Trophoblast cell (in vitro differentiated cells and primary cell): ENCODE results near the gene HAS3.
"Not testable (repeated sequence)": the region's sequence is repeated elsewhere in the genome, so short reads cannot be mapped to it uniquely, and the experiment has no call there.

ENCODE experiments used
- DNase-seq, 2 donors: peaks; one replicate each; pipeline ENCODE4 v3.0.0-alpha.2; 2016
- H2AFZ ChIP-seq: 2 replicates; pipeline ENCODE4 v1.6.1; 2013; ENCODE audit warnings: low read length, moderate library complexity, mild to moderate bottlenecking; ENCODE audit not compliant: insufficient read depth, poor library complexity
- H2AK5ac ChIP-seq: 2 replicates; pipeline ENCODE4 v1.6.1; 2013; ENCODE audit warnings: mild to moderate bottlenecking, low read length
- H2BK120ac ChIP-seq: 2 replicates; pipeline ENCODE4 v1.6.1; 2013; ENCODE audit warnings: low read length, mild to moderate bottlenecking, moderate library complexity; ENCODE audit not compliant: insufficient read depth, poor library complexity
- H2BK12ac ChIP-seq: 2 replicates; pipeline ENCODE4 v1.6.1; 2013; ENCODE audit warnings: mild to moderate bottlenecking, low read length, moderate library complexity
- H2BK5ac ChIP-seq: 2 replicates; pipeline ENCODE4 v1.6.1; 2013; ENCODE audit warnings: low read length, low read depth, moderate library complexity, mild to moderate bottlenecking; ENCODE audit not compliant: poor library complexity
- H3K14ac ChIP-seq: 2 replicates; pipeline ENCODE4 v1.6.1; 2013; ENCODE audit warnings: mild to moderate bottlenecking, low read length
- H3K18ac ChIP-seq: 2 replicates; pipeline ENCODE4 v1.6.1; 2013; ENCODE audit warnings: mild to moderate bottlenecking, low read length
- H3K23ac ChIP-seq: 2 replicates; pipeline ENCODE4 v1.6.1; 2013; ENCODE audit warnings: low read length
- H3K27ac ChIP-seq: 2 replicates; pipeline ENCODE4 v1.5.1; 2013; ENCODE audit warnings: low read depth, mild to moderate bottlenecking, inconsistent platforms, low read length, moderate library complexity
- H3K27me3 ChIP-seq: 2 replicates; pipeline ENCODE4 v1.6.1; 2013; ENCODE audit warnings: inconsistent platforms, mild to moderate bottlenecking, low read length, moderate library complexity; ENCODE audit not compliant: insufficient read depth
- H3K36me3 ChIP-seq, 2 experiments: 1 replicate in 1 of 2; 2 replicates in 1 of 2; pipeline ENCODE4 v1.6.1; 2013; ENCODE audit warnings: low read length in 2 of 2, mild to moderate bottlenecking in 2 of 2, moderate library complexity in 1 of 2; ENCODE audit not compliant: insufficient read depth in 2 of 2, control insufficient read depth in 1 of 2
- H3K4ac ChIP-seq: 2 replicates; pipeline ENCODE4 v1.6.1; 2013; ENCODE audit warnings: low read depth, mild to moderate bottlenecking, low read length, moderate library complexity
- H3K4me1 ChIP-seq, 2 experiments: 1 replicate in 1 of 2; 2 replicates in 1 of 2; pipeline ENCODE4 v1.6.1; 2013; ENCODE audit warnings: low read length in 2 of 2, mild to moderate bottlenecking in 2 of 2, moderate library complexity in 1 of 2; ENCODE audit not compliant: insufficient read depth in 2 of 2, control insufficient read depth in 1 of 2
- H3K4me2 ChIP-seq: 2 replicates; pipeline ENCODE4 v1.6.1; 2013; ENCODE audit warnings: inconsistent platforms, mild to moderate bottlenecking, low read length, moderate library complexity
- H3K4me3 ChIP-seq: 2 replicates; pipeline ENCODE4 v1.5.1; 2013; ENCODE audit warnings: mild to moderate bottlenecking, low read depth, low read length, inconsistent platforms
- H3K79me1 ChIP-seq: one replicate; pipeline ENCODE4 v1.6.1; 2013; ENCODE audit warnings: low read length
- H3K79me2 ChIP-seq: 2 replicates; pipeline ENCODE4 v1.6.1; 2013; ENCODE audit warnings: low read length, mild to moderate bottlenecking; ENCODE audit not compliant: control insufficient read depth, insufficient read depth, poor library complexity
- H3K9ac ChIP-seq: 2 replicates; pipeline ENCODE4 v1.6.1; 2013; ENCODE audit warnings: mild to moderate bottlenecking, low read length
- H3K9me3 ChIP-seq: 2 replicates; pipeline ENCODE4 v1.6.1; 2013; ENCODE audit warnings: low read depth, mild to moderate bottlenecking, control low read depth, inconsistent platforms, low read length; ENCODE audit not compliant: insufficient read depth
- H4K12ac ChIP-seq: 2 replicates; pipeline ENCODE4 v1.6.1; 2013; ENCODE audit warnings: low read depth, mild to moderate bottlenecking, low read length, moderate library complexity
- H4K8ac ChIP-seq: 2 replicates; pipeline ENCODE4 v1.6.1; 2013; ENCODE audit warnings: low read depth, mild to moderate bottlenecking, low read length, moderate library complexity
- H4K91ac ChIP-seq: one replicate; pipeline ENCODE4 v1.6.1; 2013; ENCODE audit warnings: low read depth, mild to moderate bottlenecking, low read length, moderate library complexity
- WGBS: extraction: QIAGEN DNeasy Blood & Tissue Kit; methylation state at CpG from one replicate; pipeline ENCODE4 v1.1.7; 2013; ENCODE audit warnings: missing lambda C conversion rate; ENCODE audit not compliant: insufficient read length, insufficient coverage; ENCODE audit errors: extremely low coverage; 5-methylcytosine and 5-hydroxymethylcytosine counted together

The HAS3 gene

GRCh38 chr16:69126801-69127200, 21.3 kb downstream of the HAS3 start:
- H3K9me3 ChIP-seq, H4K91ac ChIP-seq, H3K18ac ChIP-seq, H3K9ac ChIP-seq, H2BK5ac ChIP-seq, H3K27me3 ChIP-seq, H2BK12ac ChIP-seq, H3K14ac ChIP-seq, H2BK120ac ChIP-seq, H3K23ac ChIP-seq, H3K4me3 ChIP-seq, H3K4me1 ChIP-seq, H3K79me1 ChIP-seq, H3K4ac ChIP-seq, H3K79me2 ChIP-seq, H4K8ac ChIP-seq, H3K4me2 ChIP-seq, H2AFZ ChIP-seq, H2AK5ac ChIP-seq, H4K12ac ChIP-seq, H3K27ac ChIP-seq, H3K36me3 ChIP-seq, DNase-seq: not testable (repeated sequence)
- no CpG with 5 or more reads among the region's 10 CpGs for WGBS

DNA sequence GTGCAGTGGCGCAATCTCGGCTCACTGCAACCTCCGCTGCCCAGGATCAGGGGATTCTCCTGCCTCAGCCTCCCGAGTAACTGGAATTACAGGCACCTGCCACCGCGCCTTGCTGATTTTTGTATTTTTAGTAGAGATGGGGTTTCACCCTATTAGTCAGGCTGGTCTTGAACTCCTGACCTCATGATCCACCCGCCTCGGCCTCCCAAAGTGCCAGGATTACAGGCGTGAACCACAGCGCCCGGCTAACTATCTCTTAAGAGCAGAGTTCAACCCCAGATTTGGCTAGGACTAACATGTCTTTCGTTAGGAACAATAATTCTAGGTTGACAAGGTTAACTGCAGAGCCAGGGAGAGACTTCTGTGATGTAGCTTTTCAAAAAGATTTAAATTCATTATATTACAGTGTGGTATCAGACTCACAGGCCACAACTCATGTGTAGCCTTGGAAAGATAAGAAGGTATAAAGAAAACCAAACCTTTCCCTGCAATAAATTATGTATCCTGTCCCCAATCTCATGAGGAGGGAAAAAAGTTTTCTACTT, 22.6 kb downstream of the HAS3 start:
- Histone ChIP-seq H3K4me2 (no peak overlapping the region), H3K23ac (no peak overlapping the region)

GRCh38 chr16:69130461-69130860, 25.0 kb downstream of the HAS3 start:
- Histone ChIP-seq H3K9ac (no peak overlapping the region), H4K91ac (no peak overlapping the region), H2AFZ (no peak overlapping the region), H3K14ac (no peak overlapping the region), H4K8ac (no peak overlapping the region), H4K12ac (no peak overlapping the region), H2BK12ac (no peak overlapping the region), H3K4me1 (no peaks in the 10 kb centered on the region), H3K79me1 (peaks cover 14% of the 10 kb centered on the region), H3K36me3 (peaks cover 4 to 7% of the 10 kb centered on the region in 2 experiments), H3K4me3 (no peak overlapping the region), H3K23ac (peak overlapping the region; percentile 78), H2AK5ac (no peak overlapping the region), H2BK120ac (no peak overlapping the region), H3K27ac (no peak overlapping the region), H3K27me3 (no peaks in the 10 kb centered on the region), H2BK5ac (no peak overlapping the region), H3K18ac (no peak overlapping the region), H3K4ac (peak overlapping the region; percentile 40), H3K9me3 (no peaks in the 10 kb centered on the region), H3K4me2 (no peak overlapping the region), H3K79me2 (peaks cover 21% of the 10 kb centered on the region)
- WGBS = no CpG with 5 or more reads among the region's 6 CpGs
- no peak for DNase-seq

More for the DNA sequence above, 22.6 kb downstream of the HAS3 start:
- H3K4ac ChIP-seq = no peak overlapping the region
- no peaks in the 10 kb centered on the region for H3K9me3 ChIP-seq
- peaks cover 14% of the 10 kb centered on the region for H3K79me1 ChIP-seq
- H3K4me1 ChIP-seq = no peaks in the 10 kb centered on the region
- no peak overlapping the region for H3K4me3 ChIP-seq
- WGBS = no CpG with 5 or more reads among the region's 12 CpGs
- H4K8ac ChIP-seq = no peak overlapping the region
- no peak overlapping the region for H2BK12ac ChIP-seq
- no peak overlapping the region for H2BK120ac ChIP-seq
- no peak overlapping the region for H3K9ac ChIP-seq
- no peak overlapping the region for H3K18ac ChIP-seq
- peaks cover 18% of the 10 kb centered on the region for H3K79me2 ChIP-seq
- no peak overlapping the region for H4K12ac ChIP-seq
- H3K27me3 ChIP-seq = no peaks in the 10 kb centered on the region
- peaks cover 4 to 7% of the 10 kb centered on the region in 2 experiments for H3K36me3 ChIP-seq
- no peak overlapping the region for H2AFZ ChIP-seq
- H4K91ac ChIP-seq = no peak overlapping the region
- no peak overlapping the region for H3K14ac ChIP-seq
- H2BK5ac ChIP-seq = no peak overlapping the region
- H3K27ac ChIP-seq = no peak overlapping the region
- no peak for DNase-seq
- H2AK5ac ChIP-seq = no peak overlapping the region

GRCh38 chr16:69131167-69131838, 25.9 kb downstream of the HAS3 start:
- Histone ChIP-seq H3K4me1 (no peaks in the 10 kb centered on the region), H2BK5ac (peak overlapping the region; percentile 99), H3K4me2 (peak overlapping the region; percentile 85), H4K8ac (peak overlapping the region; percentile 99), H3K9ac (peak overlapping the region; percentile 99), H3K36me3 (peaks cover 4 to 7% of the 10 kb centered on the region in 2 experiments), H3K4me3 (peak overlapping the region; percentile 97), H3K79me2 (peaks cover 21% of the 10 kb centered on the region), H2BK12ac (peak overlapping the region; percentile 38), H4K91ac (peak overlapping the region; percentile 100), H3K79me1 (peaks cover 14% of the 10 kb centered on the region), H3K14ac (peak overlapping the region; percentile 100), H3K27me3 (no peaks in the 10 kb centered on the region), H3K23ac (peak overlapping the region; percentile 83), H2BK120ac (peak overlapping the region; percentile 99), H4K12ac (peak overlapping the region; percentile 99), H2AK5ac (peak overlapping the region; percentile 96), H2AFZ (peak overlapping the region; percentile 86), H3K9me3 (no peaks in the 10 kb centered on the region), H3K27ac (peak overlapping the region; percentile 99), H3K4ac (peak overlapping the region; percentile 97), H3K18ac (peak overlapping the region; percentile 100)
- no CpG with 5 or more reads among the region's 15 CpGs for WGBS
- DNase-seq = no peak
